Stimulated activated CD4-positive, alpha-beta T cell treated with anti-CD3 and anti-CD28 coated beads, Interleukin-2, amount 100 ng/mL, for 48 hours (primary cell): ENCODE measurements around the gene CDKL2.
A peak's percentile ranks its signal among the peaks of the same experiment; 100 is the strongest.
"Not testable (repeated sequence)": the region's sequence is repeated elsewhere in the genome, so short reads cannot be mapped to it uniquely, and the experiment has no call there.

Experiments used
- DNase-seq, 2 donors: peaks; one replicate each; pipeline ENCODE4 v3.0.0-alpha.2; 2020

Gene CDKL2

GRCh38 chr4:75630174-75630936, at the start of gene CDKL2:
Gene CDKL2 (minus strand): TSS chr4:75630528. CDS start chr4:75625988, 4,540 bp downstream.
- DNase-seq: peak; percentile 85 to 86

GRCh38 chr4:75678965-75679364, 48.6 kb upstream of the CDKL2 start:
- no peak for DNase-seq

GRCh38 chr4:75678473-75678872, 48.1 kb upstream of the CDKL2 start:
- DNase-seq: no peak

GRCh38 chr4:75675004-75675531, 44.7 kb upstream of the CDKL2 start:
- DNase-seq: no peak

GRCh38 chr4:75673959-75674328, 43.6 kb upstream of the CDKL2 start:
- DNase-seq: no peak

- peak; percentile 90 to 93 for DNase-seq
These were observed 43.0 kb upstream of the CDKL2 start, which contains the start of gene G3BP2 for GRCh38 chr4:75673027-75673958. Gene G3BP2 (minus strand): TSS chr4:75673411. CDS start chr4:75662025, 11,386 bp downstream.

- peak; percentile 71 to 73 for DNase-seq
These were observed 42.2 kb upstream of the CDKL2 start for GRCh38 chr4:75672461-75673026.

GRCh38 chr4:75671802-75672421, 41.6 kb upstream of the CDKL2 start:
- no peak for DNase-seq

GRCh38 chr4:75668596-75668995, 38.3 kb upstream of the CDKL2 start:
- no peak for DNase-seq

- not testable (repeated sequence) for DNase-seq
These were observed 37.3 kb upstream of the CDKL2 start for GRCh38 chr4:75667636-75668035.

GRCh38 chr4:75666299-75666698, 36.0 kb upstream of the CDKL2 start:
- DNase-seq: no peak

GRCh38 chr4:75664604-75665003, 34.3 kb upstream of the CDKL2 start:
- DNase-seq: not testable (repeated sequence)

GRCh38 chr4:75662626-75663025, 32.3 kb upstream of the CDKL2 start:
- DNase-seq: no peak

- no peak for DNase-seq
These were observed 30.2 kb upstream of the CDKL2 start for GRCh38 chr4:75660491-75660890.

- DNase-seq: no peak
These were observed 29.2 kb upstream of the CDKL2 start for GRCh38 chr4:75659512-75660031.

GRCh38 chr4:75658876-75659275, 28.5 kb upstream of the CDKL2 start:
- no peak for DNase-seq

GRCh38 chr4:75655562-75655961, 25.2 kb upstream of the CDKL2 start:
- DNase-seq: no peak

GRCh38 chr4:75654905-75655304, 24.6 kb upstream of the CDKL2 start:
- DNase-seq: no peak

GRCh38 chr4:75653845-75654503, 23.6 kb upstream of the CDKL2 start:
- no peak for DNase-seq

GRCh38 chr4:75644095-75644494, 13.8 kb upstream of the CDKL2 start:
- DNase-seq: no peak

- DNase-seq: no peak
These were observed 13.3 kb upstream of the CDKL2 start for GRCh38 chr4:75643651-75644050.
